Mesendoderm (in vitro differentiated cells): Measurements from ENCODE around the gene KCNJ12.

ENCODE experiments used
- DNase-seq: peaks from one replicate; pipeline ENCODE4 v3.0.0; 2013
- H2AK5ac ChIP-seq: 2 replicates; pipeline ENCODE4 v1.6.1; 2013; ENCODE audit warnings: low read length, inconsistent platforms
- H2BK120ac ChIP-seq: 2 replicates; pipeline ENCODE4 v1.6.1; 2013; ENCODE audit warnings: low read depth, mild to moderate bottlenecking, low read length, moderate library complexity, mixed read lengths
- H2BK15ac ChIP-seq: replicated peaks from 2 replicates; pipeline ENCODE4 v1.6.1; 2013; ENCODE audit warnings: low read depth, mild to moderate bottlenecking, moderate library complexity
- H2BK5ac ChIP-seq: 2 replicates; pipeline ENCODE4 v1.6.1; 2013; ENCODE audit warnings: low read length, inconsistent platforms
- H3K18ac ChIP-seq: 2 replicates; pipeline ENCODE4 v1.6.1; 2013; ENCODE audit warnings: mild to moderate bottlenecking, low read length, mixed read lengths
- H3K23ac ChIP-seq: one replicate; pipeline ENCODE4 v1.6.1; 2013; ENCODE audit warnings: low read length
- H3K27ac ChIP-seq: 2 replicates; pipeline ENCODE4 v1.5.1; 2013; ENCODE audit warnings: low read depth, mild to moderate bottlenecking, inconsistent platforms, low read length, moderate library complexity
- H3K27me3 ChIP-seq: 2 replicates; pipeline ENCODE4 v1.6.1; 2013; ENCODE audit warnings: low read length, control low read depth, mild to moderate bottlenecking, inconsistent platforms; ENCODE audit not compliant: insufficient read depth, poor library complexity
- H3K36me3 ChIP-seq: 2 replicates; pipeline ENCODE4 v1.6.1; 2013; ENCODE audit warnings: low read length, inconsistent platforms; ENCODE audit not compliant: control insufficient read depth, insufficient read depth
- H3K4ac ChIP-seq: one replicate; pipeline ENCODE4 v1.6.1; 2013; ENCODE audit warnings: low read depth, mild to moderate bottlenecking, low read length, moderate library complexity
- H3K4me1 ChIP-seq: 2 replicates; pipeline ENCODE4 v1.6.1; 2013; ENCODE audit warnings: low read depth, low read length, inconsistent platforms; ENCODE audit not compliant: control insufficient read depth
- H3K4me2 ChIP-seq: 2 replicates; pipeline ENCODE4 v1.6.1; 2013; ENCODE audit warnings: low read length
- H3K4me3 ChIP-seq: 2 replicates; pipeline ENCODE4 v1.5.1; 2013; ENCODE audit warnings: mild to moderate bottlenecking, low read length
- H3K56ac ChIP-seq: one replicate; pipeline ENCODE4 v1.6.1; 2013; ENCODE audit warnings: low read length
- H3K79me1 ChIP-seq: 2 replicates; pipeline ENCODE4 v1.6.1; 2013; ENCODE audit warnings: low read length, inconsistent platforms
- H3K79me2 ChIP-seq: 2 replicates; pipeline ENCODE4 v1.6.1; 2013; ENCODE audit warnings: mild to moderate bottlenecking, low read length; ENCODE audit not compliant: control insufficient read depth, insufficient read depth
- H3K9ac ChIP-seq: 2 replicates; pipeline ENCODE4 v1.6.1; 2013; ENCODE audit warnings: low read length, inconsistent platforms
- H4K5ac ChIP-seq: one replicate; pipeline ENCODE4 v1.6.1; 2013; ENCODE audit warnings: low read length
- H4K8ac ChIP-seq: one replicate; pipeline ENCODE4 v1.6.1; 2013; ENCODE audit warnings: low read depth, mild to moderate bottlenecking, control low read depth, low read length, moderate library complexity
- WGBS: extraction: QIAGEN DNeasy Blood & Tissue Kit; methylation state at CpG from one replicate; pipeline ENCODE4 v1.1.7; 2013; ENCODE audit warnings: low lambda C conversion rate, missing lambda C conversion rate; ENCODE audit not compliant: insufficient coverage; ENCODE audit errors: extremely low coverage; 5-methylcytosine and 5-hydroxymethylcytosine counted together

The KCNJ12 gene

GRCh38 chr17:21372256-21372954 lies 3.8 kb upstream of the KCNJ12 start:
- H3K27ac ChIP-seq: no peak overlapping the region
- no peaks in the 10 kb centered on the region for H3K79me1 ChIP-seq
- no peak overlapping the region for H3K18ac ChIP-seq
- H4K8ac ChIP-seq: no peak overlapping the region
- no peak overlapping the region for H3K4ac ChIP-seq
- H3K27me3 ChIP-seq: no peaks in the 10 kb centered on the region
- no peak overlapping the region for H4K5ac ChIP-seq
- H2AK5ac ChIP-seq: no peak overlapping the region
- no peak overlapping the region for H3K4me3 ChIP-seq
- no CpG with 5 or more reads among the region's 16 CpGs for WGBS
- H3K36me3 ChIP-seq: no peaks in the 10 kb centered on the region
- H3K23ac ChIP-seq: no peak overlapping the region
- no peak overlapping the region for H2BK15ac ChIP-seq
- H3K79me2 ChIP-seq: no peaks in the 10 kb centered on the region
- no peak overlapping the region for H2BK120ac ChIP-seq
- no peak for DNase-seq
- H3K9ac ChIP-seq: no peak overlapping the region
- H3K4me1 ChIP-seq: no peaks in the 10 kb centered on the region
- no peak overlapping the region for H3K4me2 ChIP-seq
- no peak overlapping the region for H2BK5ac ChIP-seq
- no peak overlapping the region for H3K56ac ChIP-seq

GRCh38 chr17:21373036-21373435 lies 3.1 kb upstream of the KCNJ12 start:
- Histone ChIP-seq H3K4me2 (no peak overlapping the region), H3K79me1 (no peaks in the 10 kb centered on the region), H3K4me1 (no peaks in the 10 kb centered on the region), H3K27me3 (peaks cover 4% of the 10 kb centered on the region), H3K79me2 (no peaks in the 10 kb centered on the region), H4K5ac (no peak overlapping the region), H3K9ac (no peak overlapping the region), H2AK5ac (no peak overlapping the region), H3K4ac (no peak overlapping the region), H3K23ac (no peak overlapping the region), H3K36me3 (no peaks in the 10 kb centered on the region), H3K4me3 (no peak overlapping the region), H3K56ac (no peak overlapping the region), H2BK120ac (no peak overlapping the region), H3K27ac (no peak overlapping the region), H2BK15ac (no peak overlapping the region), H2BK5ac (no peak overlapping the region), H4K8ac (no peak overlapping the region), H3K18ac (no peak overlapping the region)
- DNase-seq: no peak
- no CpG with 5 or more reads among the region's 12 CpGs for WGBS

- Histone ChIP-seq H3K23ac (no peak overlapping the region), H3K4me2 (no peak overlapping the region), H2BK120ac (no peak overlapping the region), H3K9ac (no peak overlapping the region), H4K8ac (no peak overlapping the region), H3K36me3 (no peaks in the 10 kb centered on the region), H3K56ac (no peak overlapping the region), H3K27ac (no peak overlapping the region), H2AK5ac (no peak overlapping the region), H3K27me3 (peaks cover 4% of the 10 kb centered on the region), H2BK5ac (no peak overlapping the region), H4K5ac (no peak overlapping the region), H2BK15ac (no peak overlapping the region), H3K4ac (no peak overlapping the region), H3K79me2 (no peaks in the 10 kb centered on the region), H3K4me3 (no peak overlapping the region), H3K18ac (no peak overlapping the region), H3K79me1 (no peaks in the 10 kb centered on the region), H3K4me1 (no peaks in the 10 kb centered on the region)
- no peak for DNase-seq
- no CpG with 5 or more reads among the region's 17 CpGs for WGBS
Measured at GRCh38 chr17:21373696-21374440, 2.3 kb upstream of the KCNJ12 start.

GRCh38 chr17:21374441-21375161 lies 1.6 kb upstream of the KCNJ12 start:
- Histone ChIP-seq H4K5ac (no peak overlapping the region), H3K79me1 (no peaks in the 10 kb centered on the region), H3K27ac (no peak overlapping the region), H3K23ac (no peak overlapping the region), H2AK5ac (no peak overlapping the region), H3K4me3 (no peak overlapping the region), H3K27me3 (peaks cover 4% of the 10 kb centered on the region), H3K56ac (no peak overlapping the region), H2BK120ac (no peak overlapping the region), H3K36me3 (no peaks in the 10 kb centered on the region), H2BK15ac (no peak overlapping the region), H3K4me1 (no peaks in the 10 kb centered on the region), H2BK5ac (no peak overlapping the region), H3K18ac (no peak overlapping the region), H3K4me2 (no peak overlapping the region), H3K4ac (no peak overlapping the region), H4K8ac (no peak overlapping the region), H3K9ac (no peak overlapping the region), H3K79me2 (no peaks in the 10 kb centered on the region)
- DNase-seq: peak; percentile 15
- no CpG with 5 or more reads among the region's 8 CpGs for WGBS

- Histone ChIP-seq H3K18ac (no peak overlapping the region), H3K4me2 (no peak overlapping the region), H3K23ac (no peak overlapping the region), H3K27ac (no peak overlapping the region), H3K4me3 (no peak overlapping the region), H2AK5ac (no peak overlapping the region), H2BK5ac (no peak overlapping the region), H3K4ac (no peak overlapping the region), H3K79me2 (no peaks in the 10 kb centered on the region), H4K8ac (no peak overlapping the region), H3K27me3 (peaks cover 4% of the 10 kb centered on the region), H3K79me1 (no peaks in the 10 kb centered on the region), H3K36me3 (no peaks in the 10 kb centered on the region), H2BK15ac (no peak overlapping the region), H3K9ac (no peak overlapping the region), H3K56ac (no peak overlapping the region), H2BK120ac (no peak overlapping the region), H4K5ac (no peak overlapping the region), H3K4me1 (no peaks in the 10 kb centered on the region)
- no peak for DNase-seq
- WGBS: no CpG with 5 or more reads among the region's 7 CpGs
Measured at GRCh38 chr17:21375162-21375560, 996 bp upstream of the KCNJ12 start.
